Germinal center (tissue), 1 donor: ENCODE results near the gene AHI1.

Source experiments
- DNase-seq: peaks from one replicate; pipeline ENCODE4 v3.0.0; 2012; ENCODE audit warnings: mixed read lengths, low spot score

The AHI1 gene

GRCh38 chr6:135295085-135295484, 202.5 kb downstream of the AHI1 start:
- no peak for DNase-seq

GRCh38 chr6:135291288-135292076, 206.1 kb downstream of the AHI1 start:
- no peak for DNase-seq

DNA sequence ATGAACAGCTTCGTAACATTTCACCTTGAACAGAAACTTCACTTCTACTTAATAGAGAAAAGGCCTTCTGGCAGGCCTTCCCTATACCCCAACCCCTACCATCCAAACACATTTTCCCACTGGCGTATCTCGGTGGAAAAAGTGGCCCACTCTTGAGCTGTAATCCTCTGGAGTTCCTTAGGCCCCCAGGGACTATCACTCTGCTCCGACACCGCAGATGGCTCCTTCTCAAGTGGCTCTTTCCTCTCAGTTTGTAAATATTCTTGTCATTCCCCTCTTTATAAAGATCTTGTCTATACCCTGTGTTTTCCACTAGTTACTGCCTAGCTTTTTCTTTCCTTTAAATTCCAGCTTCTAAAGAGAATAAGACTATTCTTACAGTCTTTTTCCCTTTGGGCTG, 207.7 kb downstream of the AHI1 start:
- DNase-seq, result no peak

DNA sequence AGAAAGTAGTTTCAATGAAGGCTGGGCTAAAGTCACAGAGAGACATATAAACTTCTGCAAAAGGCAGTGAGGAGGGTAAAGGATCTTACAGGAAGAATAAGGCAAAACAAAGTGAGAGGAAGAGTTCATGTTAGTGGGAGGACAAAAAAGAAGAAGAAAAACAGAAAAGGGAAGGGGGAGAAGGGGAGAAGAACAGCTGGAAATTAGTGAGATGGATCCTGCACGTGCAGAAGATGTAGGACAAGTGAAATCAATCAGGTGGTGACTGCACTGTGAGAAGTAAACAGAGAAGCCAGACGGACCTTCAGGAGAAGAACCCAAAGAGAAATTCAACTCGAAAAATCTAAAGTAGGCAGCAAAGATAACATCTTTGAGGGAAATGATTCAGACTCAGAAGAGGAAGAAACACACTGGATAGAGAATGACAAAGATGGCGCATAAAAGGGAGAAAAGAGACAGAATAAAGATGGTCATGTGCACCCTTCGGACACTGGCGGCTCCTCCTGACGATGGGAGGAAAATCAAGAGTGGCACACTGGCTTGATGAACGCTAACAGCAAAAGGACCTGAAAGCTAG, 210.5 kb downstream of the AHI1 start:
- DNase-seq, result no peak

DNA sequence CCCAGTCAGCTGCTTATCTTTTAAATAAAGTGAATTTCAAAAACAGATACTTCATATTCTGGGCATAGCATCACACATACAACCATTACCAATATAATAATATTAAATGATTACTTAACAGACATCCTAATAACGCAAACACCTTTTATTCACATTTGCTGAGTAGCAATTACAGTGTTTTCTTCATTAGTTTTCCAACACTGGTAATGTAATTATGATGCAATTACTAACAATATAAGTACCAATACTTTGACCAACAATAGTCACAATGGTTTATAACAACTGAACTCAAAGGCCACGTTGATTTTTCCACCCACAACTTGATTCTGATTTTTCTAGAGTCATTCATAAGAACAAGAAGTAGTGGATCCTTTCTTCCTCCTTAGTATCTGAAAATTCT, 212.4 kb downstream of the AHI1 start:
- no peak for DNase-seq

GRCh38 chr6:135283926-135284325, 213.6 kb downstream of the AHI1 start:
- DNase-seq, result no peak

GRCh38 chr6:135282395-135282794, 215.1 kb downstream of the AHI1 start:
- no peak for DNase-seq

DNA sequence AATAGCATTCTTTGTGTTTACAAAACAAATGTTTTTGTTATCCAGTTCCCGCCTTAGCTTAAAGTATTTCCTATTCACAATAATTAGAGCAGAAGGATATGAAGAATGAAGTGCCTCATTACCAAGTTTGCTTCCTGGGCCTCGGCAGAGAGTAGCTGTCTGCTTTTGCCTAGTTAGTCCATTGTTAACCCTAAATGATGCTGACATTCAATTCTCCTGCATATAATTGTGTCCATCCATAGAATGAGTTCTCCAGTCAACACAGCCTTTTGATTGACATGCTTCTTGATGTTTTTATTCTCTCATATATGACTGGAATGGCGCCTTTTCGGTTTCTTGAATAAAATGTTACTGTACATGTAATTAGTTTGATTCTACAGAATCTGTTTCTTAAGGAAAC, 215.6 kb downstream of the AHI1 start:
- DNase-seq, result no peak

DNA sequence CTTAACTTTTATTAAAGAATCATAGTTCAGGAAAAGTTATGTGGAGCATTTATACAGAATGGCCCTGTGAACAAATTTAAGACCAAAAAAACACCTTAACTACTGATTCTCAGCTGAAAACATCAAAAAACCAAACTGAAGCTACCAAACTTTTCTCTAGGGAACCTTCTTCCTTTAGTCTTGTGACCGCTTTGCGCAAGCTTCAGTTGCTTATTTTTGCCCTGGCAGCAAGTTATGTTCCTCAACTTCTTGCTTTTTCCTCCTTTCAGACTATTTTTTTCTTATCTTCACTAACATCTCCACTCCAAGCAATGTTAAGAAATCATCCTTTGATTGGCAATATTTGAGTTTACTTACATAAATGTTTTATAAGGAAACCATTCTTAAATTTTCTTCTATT, 216.3 kb downstream of the AHI1 start:
- DNase-seq, result no peak

GRCh38 chr6:135280375-135281136, 217.0 kb downstream of the AHI1 start:
- DNase-seq, result no peak

- no peak for DNase-seq
Measured at GRCh38 chr6:135277422-135277821, 220.1 kb downstream of the AHI1 start.

DNA sequence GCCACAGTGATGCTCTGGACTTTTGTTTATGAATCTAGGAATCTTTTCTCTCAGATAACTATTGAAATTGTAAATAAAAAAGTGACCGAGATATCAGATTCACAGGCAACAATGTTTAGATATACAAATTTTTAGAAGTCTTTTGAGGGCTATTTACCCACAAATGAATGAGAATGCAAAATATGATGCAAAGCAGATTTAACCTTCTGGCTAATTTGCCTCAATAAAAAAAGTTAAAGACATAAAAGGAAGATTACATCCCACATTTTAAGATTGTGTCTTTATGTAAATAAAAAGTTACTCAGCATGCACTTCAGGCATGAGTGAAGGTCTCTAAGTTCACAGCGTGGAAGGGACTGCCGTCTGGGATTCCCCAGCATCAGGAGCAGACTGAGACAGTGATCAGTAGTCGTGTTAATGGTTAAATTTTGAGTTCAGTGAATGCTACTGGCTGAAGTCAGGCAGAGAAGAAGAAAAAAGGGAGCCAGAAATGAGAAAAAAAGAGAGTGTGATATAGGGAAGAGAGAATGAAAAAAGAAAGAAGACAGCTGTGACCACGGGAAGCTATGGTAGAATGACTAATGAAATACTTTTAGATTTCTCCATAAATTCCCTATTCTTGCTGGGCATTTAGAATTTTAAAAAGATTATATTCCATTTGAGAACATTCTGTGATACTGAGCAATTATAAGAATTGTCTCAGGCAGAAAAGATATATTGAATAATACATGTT, 222.8 kb downstream of the AHI1 start:
- DNase-seq, result no peak

DNA sequence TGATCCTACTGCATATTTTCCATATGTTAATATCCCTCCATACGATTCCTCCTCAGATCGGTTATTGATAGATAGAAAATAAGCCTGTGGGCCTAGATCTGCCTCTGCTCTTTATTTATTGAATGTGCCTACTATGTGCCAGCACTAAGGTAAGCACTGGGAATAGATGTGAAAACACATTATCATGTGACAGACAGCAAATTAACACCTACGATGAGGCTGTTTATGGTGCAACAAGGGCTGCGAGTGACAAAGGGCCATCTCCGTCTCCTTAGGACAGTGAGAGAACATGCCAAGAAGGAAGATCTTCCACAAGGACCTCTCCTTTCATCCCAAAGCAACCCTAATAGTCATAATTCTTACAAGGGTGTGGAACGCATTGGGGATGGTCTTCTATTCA, 225.9 kb downstream of the AHI1 start:
- DNase-seq, result no peak

- no peak for DNase-seq
Measured at GRCh38 chr6:135270676-135271536, 226.6 kb downstream of the AHI1 start.

GRCh38 chr6:135269481-135269891, 228.1 kb downstream of the AHI1 start:
- no peak for DNase-seq

GRCh38 chr6:135268740-135269139, 228.8 kb downstream of the AHI1 start:
- no peak for DNase-seq

DNA sequence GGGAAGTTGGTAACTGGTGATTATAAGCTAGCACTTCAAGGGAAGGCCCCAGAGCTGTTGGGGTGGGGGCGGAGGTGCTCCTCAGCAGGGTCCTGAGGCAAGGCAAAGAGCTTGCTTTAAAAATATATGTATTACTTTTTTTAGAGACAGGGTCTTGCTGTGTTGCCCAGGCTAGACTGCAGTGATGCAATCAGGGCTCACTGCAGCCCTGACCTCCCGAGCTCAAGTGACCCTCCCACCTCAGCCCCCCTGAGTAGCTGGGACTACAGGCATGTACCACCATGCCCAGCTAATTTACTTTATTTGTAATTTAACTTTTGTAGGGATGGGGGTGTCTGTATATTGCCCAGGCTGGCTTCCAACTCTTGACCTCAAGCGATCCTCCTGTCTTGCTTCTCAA, 229.3 kb downstream of the AHI1 start:
- DNase-seq, result no peak

DNA sequence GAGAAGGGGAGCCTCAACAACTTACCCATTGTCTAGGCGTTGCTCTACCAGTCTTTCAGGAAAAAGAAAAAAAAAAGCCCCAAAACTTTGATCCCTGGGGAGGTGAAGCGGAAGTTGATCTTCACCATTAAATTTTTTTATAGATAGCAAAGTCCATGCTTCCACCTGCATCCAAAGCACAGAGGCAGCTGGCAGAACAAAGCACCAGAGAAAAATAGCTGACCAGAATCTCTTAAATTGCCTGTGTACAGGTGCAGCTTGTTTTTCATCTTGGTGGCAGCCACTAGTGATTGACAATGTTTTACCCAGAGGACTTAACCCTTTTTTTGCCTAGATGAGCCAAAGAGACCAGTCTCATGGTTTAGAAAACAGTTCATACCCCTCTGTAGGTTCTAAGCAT, 230.5 kb downstream of the AHI1 start:
- no peak for DNase-seq

DNA sequence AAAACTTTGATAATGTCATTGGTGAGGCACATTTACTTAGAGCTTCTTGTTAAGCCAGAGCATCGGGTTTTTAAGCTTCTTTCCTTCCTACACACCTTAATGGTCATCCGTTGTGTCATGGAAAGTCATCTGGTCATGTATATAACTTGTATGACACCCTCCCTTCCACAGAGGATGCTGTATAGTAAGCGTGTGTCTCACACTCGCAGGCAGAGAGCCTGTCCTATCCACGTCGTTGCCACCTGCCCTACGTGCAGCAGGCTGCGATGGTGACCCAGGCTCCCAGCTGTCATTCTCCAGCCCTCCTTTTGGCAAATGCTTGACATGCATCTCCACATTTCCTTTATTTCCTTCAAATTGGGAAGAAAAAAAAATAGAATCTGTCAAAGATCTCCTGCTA, 230.9 kb downstream of the AHI1 start:
- no peak for DNase-seq

GRCh38 chr6:135265278-135265677, 232.3 kb downstream of the AHI1 start:
- DNase-seq, result peak; percentile 19

DNA sequence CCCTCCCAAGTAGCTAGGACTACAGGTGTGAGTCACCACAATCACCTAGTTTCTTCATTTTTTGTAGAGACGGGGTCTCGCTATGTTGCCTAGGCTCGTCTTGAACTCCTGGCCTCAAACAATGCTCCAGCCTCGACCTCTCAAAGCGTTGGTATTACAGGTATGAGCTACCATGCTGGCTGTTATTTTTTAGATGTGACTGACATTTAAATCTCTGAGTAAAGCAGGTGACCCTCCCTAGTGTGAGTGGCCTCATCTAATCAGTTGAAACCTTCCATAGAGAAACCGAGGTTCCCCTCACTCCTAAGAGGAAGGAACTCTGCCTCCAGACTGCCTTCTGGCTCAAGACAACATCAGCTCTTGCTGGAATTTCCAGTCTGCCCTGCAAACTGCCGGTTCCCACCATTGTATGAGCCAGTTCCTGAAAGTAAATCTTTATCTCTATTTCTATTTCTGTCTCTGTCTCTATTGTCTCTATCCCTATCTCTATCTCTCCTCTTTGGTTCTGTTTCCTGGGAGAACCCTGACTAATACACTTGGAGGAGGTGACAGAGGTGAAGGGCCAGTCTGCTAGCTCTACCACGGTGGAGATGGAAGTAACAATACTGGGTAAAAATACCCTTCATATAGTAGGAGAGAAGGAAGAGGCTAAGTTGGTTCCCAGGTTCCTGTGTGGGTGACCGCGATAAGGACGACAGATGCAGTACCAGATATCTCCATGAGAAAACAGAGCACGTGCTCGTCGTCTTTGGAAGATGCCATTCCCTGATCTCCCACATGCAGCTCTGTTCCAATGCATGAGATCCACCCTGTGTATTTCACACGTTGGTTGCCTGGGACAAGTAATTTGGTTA, 235.4 kb downstream of the AHI1 start:
- DNase-seq, result no peak
